ENCODE data around the gene NTSR1. TPM values are rescaled to one million over a fixed set of nuclear protein-coding genes. Genes with fewer than 3 reads are reported as not detected.

Gene NTSR1
- total and polyA plus RNA-seq, 3 experiments from 2014 or later: not detected

DNA sequence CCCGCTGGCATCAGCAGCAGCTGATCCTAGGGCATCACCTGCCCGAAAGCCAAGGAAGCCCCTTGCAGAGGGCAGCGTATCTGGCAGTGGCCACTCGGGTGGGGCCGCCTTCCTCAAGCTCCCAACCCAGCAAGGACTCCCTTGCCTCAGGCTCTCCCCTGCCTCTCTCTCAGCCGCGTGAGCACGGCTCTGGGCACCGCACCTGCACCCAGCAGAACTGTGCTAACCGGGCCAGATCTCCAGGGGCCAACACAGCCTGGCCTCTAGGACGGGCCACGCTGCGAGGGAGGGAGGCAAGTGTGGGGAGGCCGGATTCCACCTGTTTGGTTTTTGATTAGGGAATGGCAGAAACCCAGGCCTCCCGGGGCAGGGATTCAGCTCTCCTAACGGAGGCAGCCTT is 75.9 kb downstream of the NTSR1 start:
- Histone ChIP-seq H3K4me1 (ENCODE audit: insufficient read depth, low read length) (no peaks in the 10 kb centered on the region), H3K9me3 (ENCODE audit: low read length) (no peaks in the 10 kb centered on the region), H3K27me3 (ENCODE audit: insufficient read depth, low read length, poor library complexity, severe bottlenecking) (no peaks in the 10 kb centered on the region), H3K36me3 (ENCODE audit: insufficient read depth, low read length) (no peaks in the 10 kb centered on the region), H3K4me3 (ENCODE audit: low read length) (no peak overlapping the region), H3K27ac (ENCODE audit: low read depth, low read length) (no peak overlapping the region)
- Mint-ChIP-seq H3K9me3 (peaks cover 0 to 1% (median 0%) of the 10 kb centered on the region in 5 donors), H3K4me1 (no peaks in the 10 kb centered on the region), H3K27me3 (no peaks in the 10 kb centered on the region), H3K27ac (no peak overlapping the region), H3K4me3 (no peak overlapping the region), H3K36me3 (no peaks in the 10 kb centered on the region)
- ChIA-PET CTCF (interaction anchor here (0.6 kb wide), 1 partner anchor 117 kb away, joined by 3 read pairs; no protein-coding TSS in a partner anchor), POLR2A (no interaction called here)
- DNase-seq: no peak

DNA sequence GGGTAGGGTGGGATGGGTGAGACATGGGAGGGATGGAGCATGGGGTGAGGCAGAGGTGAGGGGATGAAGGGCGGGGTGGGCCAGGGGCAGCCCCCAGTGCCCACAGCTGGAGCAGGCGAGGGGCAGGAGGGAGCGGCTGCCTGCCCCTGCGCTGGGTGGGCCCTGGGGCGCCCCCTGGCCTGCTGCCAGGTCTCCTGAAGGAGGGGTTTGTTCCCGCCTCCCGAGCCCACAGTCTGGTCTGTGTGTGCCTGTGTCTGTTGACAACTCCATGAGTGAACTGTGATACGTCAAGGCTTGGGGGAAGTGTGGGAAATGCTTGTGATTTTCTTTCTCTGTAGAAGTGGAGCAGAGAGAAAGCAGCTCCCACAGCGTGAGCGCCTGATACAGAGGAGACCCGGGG is 76.8 kb downstream of the NTSR1 start:
- Histone ChIP-seq H3K9me3 (ENCODE audit: low read length) (no peaks in the 10 kb centered on the region), H3K36me3 (ENCODE audit: insufficient read depth, low read length) (no peaks in the 10 kb centered on the region), H3K27me3 (ENCODE audit: insufficient read depth, low read length, poor library complexity, severe bottlenecking) (no peaks in the 10 kb centered on the region), H3K4me1 (ENCODE audit: insufficient read depth, low read length) (no peaks in the 10 kb centered on the region), H3K4me3 (ENCODE audit: low read length) (no peak overlapping the region), H3K27ac (ENCODE audit: low read depth, low read length) (no peak overlapping the region)
- ChIA-PET CTCF (interaction anchor here (1.5 kb wide), 1 partner anchor 23 kb away, joined by 6 read pairs; no protein-coding TSS in a partner anchor), POLR2A (no interaction called here)
- no peaks in the 10 kb centered on the region for H3K4me1 Mint-ChIP-seq
- H3K27ac Mint-ChIP-seq: no peak overlapping the region
- no peaks in the 10 kb centered on the region for H3K36me3 Mint-ChIP-seq
- H3K27me3 Mint-ChIP-seq: no peaks in the 10 kb centered on the region
- H3K4me3 Mint-ChIP-seq: no peak overlapping the region
- no peak for DNase-seq
- peaks cover 0 to 1% (median 0%) of the 10 kb centered on the region in 5 donors for H3K9me3 Mint-ChIP-seq

DNA sequence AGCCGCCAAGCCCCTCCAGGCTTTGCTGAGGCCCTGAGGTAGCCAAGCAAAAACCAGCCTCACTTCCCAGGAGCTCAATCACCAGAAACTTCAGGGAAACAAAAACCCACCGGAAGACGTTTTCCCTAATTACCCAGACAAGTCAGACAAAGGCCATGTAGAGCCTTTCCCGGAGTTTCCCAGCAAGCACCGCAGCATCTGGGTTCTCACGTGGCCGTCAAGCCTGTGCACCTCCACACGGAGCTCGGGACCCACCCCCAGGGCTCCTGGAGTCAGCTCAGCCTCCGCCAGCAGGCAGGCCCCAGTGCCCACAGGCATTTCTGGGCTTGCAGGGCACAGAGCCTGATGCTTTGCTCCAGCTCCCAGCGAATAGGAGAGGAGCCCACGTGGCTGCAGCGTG is 77.5 kb downstream of the NTSR1 start:
- Mint-ChIP-seq H3K4me1 (peaks cover 0 to under 1% (median under 1%) of the 10 kb centered on the region in 3 donors), H3K27me3 (no peaks in the 10 kb centered on the region), H3K4me3 (no peak overlapping the region), H3K27ac (no peak overlapping the region), H3K9me3 (peaks cover 0 to 1% (median 0%) of the 10 kb centered on the region in 5 donors), H3K36me3 (no peaks in the 10 kb centered on the region)
- H3K27ac ChIP-seq (ENCODE audit: low read depth, low read length): no peak overlapping the region
- CTCF ChIA-PET: interaction anchor here (1.5 kb wide), 1 partner anchor 22 kb away, joined by 6 read pairs; no protein-coding TSS in a partner anchor
- no peaks in the 10 kb centered on the region for H3K9me3 ChIP-seq (ENCODE audit: low read length)
- DNase-seq: no peak
- no peaks in the 10 kb centered on the region for H3K36me3 ChIP-seq (ENCODE audit: insufficient read depth, low read length)
- POLR2A ChIA-PET: no interaction called here
- peaks cover under 1% of the 10 kb centered on the region for H3K4me1 ChIP-seq (ENCODE audit: insufficient read depth, low read length)
- H3K4me3 ChIP-seq (ENCODE audit: low read length): no peak overlapping the region
- H3K27me3 ChIP-seq (ENCODE audit: insufficient read depth, low read length, poor library complexity, severe bottlenecking): no peaks in the 10 kb centered on the region

DNA sequence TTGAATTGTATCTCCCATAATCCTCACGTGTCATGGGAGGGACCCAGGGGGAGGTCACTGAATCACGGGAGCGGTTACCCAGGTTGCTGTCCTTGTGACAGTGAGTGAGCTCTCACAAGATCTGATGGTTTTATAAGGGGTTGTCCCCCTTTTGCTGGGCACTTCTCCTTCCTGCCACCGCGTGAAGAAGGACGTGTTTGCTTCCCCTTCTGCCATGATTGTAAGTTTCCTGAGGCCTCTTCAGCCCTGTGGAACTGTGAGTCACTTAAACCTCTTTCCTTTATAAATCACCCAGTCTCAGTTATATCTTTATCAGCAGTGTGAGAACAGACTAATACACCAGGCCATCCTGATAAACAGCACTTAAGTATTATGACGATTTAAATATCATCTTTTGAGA is 78.7 kb downstream of the NTSR1 start:
- Histone ChIP-seq H3K9me3 (ENCODE audit: low read length) (no peaks in the 10 kb centered on the region), H3K36me3 (ENCODE audit: insufficient read depth, low read length) (no peaks in the 10 kb centered on the region), H3K4me3 (ENCODE audit: low read length) (no peak overlapping the region), H3K27me3 (ENCODE audit: insufficient read depth, low read length, poor library complexity, severe bottlenecking) (no peaks in the 10 kb centered on the region), H3K27ac (ENCODE audit: low read depth, low read length) (no peak overlapping the region), H3K4me1 (ENCODE audit: insufficient read depth, low read length) (peaks cover 3% of the 10 kb centered on the region)
- peaks cover 0 to 1% (median 0%) of the 10 kb centered on the region in 5 donors for H3K9me3 Mint-ChIP-seq
- no peak for DNase-seq
- no peaks in the 10 kb centered on the region for H3K27me3 Mint-ChIP-seq
- no peaks in the 10 kb centered on the region for H3K36me3 Mint-ChIP-seq
- H3K4me1 Mint-ChIP-seq: peaks cover 6 to 11% (median 6%) of the 10 kb centered on the region in 3 donors
- H3K27ac Mint-ChIP-seq: peak overlapping the region in 1 of 8 donors; percentile 24
- CTCF ChIA-PET: interaction anchor here (2.1 kb wide), 1 partner anchor 21 kb away, joined by 11 read pairs; no protein-coding TSS in a partner anchor
- H3K4me3 Mint-ChIP-seq: no peak overlapping the region
- POLR2A ChIA-PET: no interaction called here

DNA sequence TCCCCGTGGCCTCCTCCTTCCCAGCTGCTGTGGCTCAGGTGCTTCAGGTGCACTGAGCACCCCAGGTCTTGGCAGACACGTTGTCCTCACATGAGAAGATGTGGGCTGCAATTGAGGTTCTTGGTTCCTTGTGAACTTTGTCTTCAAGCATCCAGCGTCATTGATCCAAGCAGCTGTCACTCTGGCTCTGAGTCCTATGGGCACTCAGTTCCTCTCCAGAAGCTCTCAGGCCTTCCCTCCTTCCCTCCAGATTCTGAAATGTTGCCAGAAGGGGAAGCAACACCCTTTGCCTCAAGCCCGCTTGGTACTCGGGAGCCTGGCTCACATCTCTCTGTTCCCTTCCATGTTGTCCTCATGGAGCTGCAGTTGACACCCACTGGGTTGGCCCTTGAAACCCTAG is 79.2 kb downstream of the NTSR1 start:
- Histone ChIP-seq H3K36me3 (ENCODE audit: insufficient read depth, low read length) (no peaks in the 10 kb centered on the region), H3K27ac (ENCODE audit: low read depth, low read length) (no peak overlapping the region), H3K4me1 (ENCODE audit: insufficient read depth, low read length) (peaks cover 3% of the 10 kb centered on the region), H3K4me3 (ENCODE audit: low read length) (no peak overlapping the region), H3K9me3 (ENCODE audit: low read length) (no peaks in the 10 kb centered on the region), H3K27me3 (ENCODE audit: insufficient read depth, low read length, poor library complexity, severe bottlenecking) (no peaks in the 10 kb centered on the region)
- ChIA-PET CTCF (interaction anchor here (1.1 to 2.1 kb wide), 3 partner anchors 20 to 84 kb away, joined by 3 to 11 read pairs (median 4); no protein-coding TSS in a partner anchor), POLR2A (no interaction called here)
- Mint-ChIP-seq H3K27ac (peak overlapping the region in 1 of 8 donors; percentile 27), H3K27me3 (no peaks in the 10 kb centered on the region), H3K9me3 (no peaks in the 10 kb centered on the region), H3K4me3 (no peak overlapping the region), H3K4me1 (peaks cover 6 to 17% (median 7%) of the 10 kb centered on the region in 3 donors), H3K36me3 (no peaks in the 10 kb centered on the region)
- DNase-seq: no peak

DNA sequence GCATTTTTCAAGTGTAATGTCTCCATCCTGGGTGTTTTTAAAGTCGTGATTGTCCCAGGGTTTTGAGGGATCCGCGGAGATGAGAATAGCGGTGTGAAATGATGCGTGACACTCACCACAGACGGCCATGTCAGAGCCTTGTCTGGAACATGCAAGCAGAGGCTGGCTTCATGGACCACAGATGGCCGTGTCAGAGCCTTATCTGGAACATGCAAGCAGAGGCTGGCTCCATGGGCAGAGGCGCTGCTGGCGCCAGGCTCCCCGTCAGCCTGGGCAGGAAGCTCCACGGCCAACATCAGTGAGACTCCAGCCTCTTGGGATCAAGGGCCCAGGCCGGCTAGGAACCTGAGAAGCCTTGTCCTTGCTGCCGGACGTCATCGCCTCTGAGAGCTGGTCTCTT is 80.0 kb downstream of the NTSR1 start:
- Mint-ChIP-seq H3K36me3 (no peaks in the 10 kb centered on the region), H3K9me3 (no peaks in the 10 kb centered on the region), H3K27ac (no peak overlapping the region), H3K4me1 (peaks cover 11 to 24% (median 12%) of the 10 kb centered on the region in 3 donors), H3K4me3 (no peak overlapping the region), H3K27me3 (no peaks in the 10 kb centered on the region)
- ChIA-PET CTCF (interaction anchor here (1.1 to 2.1 kb wide), 3 partner anchors 19 to 84 kb away, joined by 3 to 11 read pairs (median 4); no protein-coding TSS in a partner anchor), POLR2A (interaction anchor here (0.6 kb wide), 1 partner anchor 8 kb away, joined by 3 read pairs; the partner anchor contains the start of gene MRGBP)
- Histone ChIP-seq H3K27ac (ENCODE audit: low read depth, low read length) (no peak overlapping the region), H3K4me1 (ENCODE audit: insufficient read depth, low read length) (peaks cover 10% of the 10 kb centered on the region), H3K36me3 (ENCODE audit: insufficient read depth, low read length) (no peaks in the 10 kb centered on the region), H3K4me3 (ENCODE audit: low read length) (no peak overlapping the region), H3K9me3 (ENCODE audit: low read length) (no peaks in the 10 kb centered on the region), H3K27me3 (ENCODE audit: insufficient read depth, low read length, poor library complexity, severe bottlenecking) (no peaks in the 10 kb centered on the region)
- DNase-seq: no peak

DNA sequence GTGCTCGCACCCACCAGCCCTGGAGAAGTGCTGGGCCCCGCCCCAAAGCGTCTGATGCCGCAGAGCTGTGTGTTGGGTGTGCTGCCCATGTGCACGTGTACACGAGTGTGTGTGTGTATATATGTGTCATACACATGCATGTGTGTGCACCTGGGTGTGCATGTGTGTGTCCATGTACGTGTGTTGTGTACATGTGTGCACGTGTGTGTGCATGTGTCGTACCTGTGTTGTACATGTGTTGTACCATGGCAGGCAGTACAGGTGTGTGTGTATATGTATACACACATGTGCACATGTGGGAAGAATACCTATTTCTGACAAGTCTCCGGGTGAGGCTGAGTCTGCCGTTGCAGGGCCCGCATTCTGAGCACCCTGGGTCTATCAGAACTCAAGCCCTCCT is 81.4 kb downstream of the NTSR1 start:
- ChIA-PET CTCF (interaction anchor here (0.8 to 1.0 kb wide), 2 partner anchors 18 to 124 kb away, joined by 3 to 4 read pairs; no protein-coding TSS in a partner anchor), POLR2A (interaction anchor here (0.7 kb wide), 1 partner anchor 15 kb away, joined by 5 read pairs; no protein-coding TSS in a partner anchor)
- H3K4me1 Mint-ChIP-seq: peaks cover 14 to 35% (median 17%) of the 10 kb centered on the region in 3 donors

DNA sequence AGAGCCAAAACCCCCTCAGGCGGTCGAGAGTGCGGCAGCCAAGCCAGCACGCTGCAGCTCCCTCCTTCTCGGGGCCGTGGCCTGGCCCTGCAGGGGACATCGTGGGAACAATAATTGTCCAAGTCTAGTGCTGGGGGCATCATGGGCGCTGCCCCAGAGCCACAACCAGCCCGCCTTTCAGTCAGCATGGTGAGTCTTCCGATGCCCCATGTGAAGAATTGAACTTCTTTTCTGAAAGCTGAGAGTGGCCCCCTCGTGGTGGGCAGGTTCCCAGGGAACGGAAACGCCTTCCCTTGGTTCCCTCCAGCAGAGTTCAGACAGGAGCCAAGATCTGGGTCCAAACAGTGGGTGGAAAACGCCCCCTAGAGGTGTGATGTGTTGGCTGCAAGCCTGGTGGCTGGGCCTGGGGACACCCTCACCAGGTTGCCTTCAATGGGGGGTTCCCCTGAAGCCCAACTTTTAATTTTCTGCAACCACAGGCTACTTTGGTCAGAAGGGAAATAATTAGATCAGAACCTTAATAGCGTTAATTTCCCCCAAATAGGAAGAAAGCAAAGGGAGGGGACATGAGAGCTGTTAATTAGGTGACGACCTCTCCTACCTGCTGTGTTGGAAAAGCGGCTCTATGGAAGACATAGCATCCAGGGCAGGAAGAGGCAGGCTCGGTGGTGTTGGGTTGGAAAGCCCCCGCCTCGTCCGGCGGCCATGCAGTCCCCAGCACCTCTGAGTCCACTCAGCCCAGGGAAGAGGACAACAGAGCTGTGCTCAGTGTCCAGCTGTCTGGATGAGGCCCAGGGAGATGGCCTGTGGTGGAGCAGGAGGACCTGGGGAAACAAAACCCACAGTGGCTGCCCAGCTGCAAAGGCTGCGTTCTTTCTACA is 82.9 kb downstream of the NTSR1 start:
- ChIA-PET POLR2A (interaction anchor here (1.9 kb wide), 1 partner anchor 51 kb away, joined by 7 read pairs; no protein-coding TSS in a partner anchor), CTCF (interaction anchor here (0.6 to 2.5 kb wide), 18 partner anchors 11 to 292 kb away, joined by 3 to 20 read pairs (median 4); no protein-coding TSS in a partner anchor)
- Histone ChIP-seq H3K4me1 (ENCODE audit: insufficient read depth, low read length) (peaks cover 14% of the 10 kb centered on the region), H3K9me3 (ENCODE audit: low read length) (no peaks in the 10 kb centered on the region), H3K4me3 (ENCODE audit: low read length) (no peak overlapping the region), H3K27ac (ENCODE audit: low read depth, low read length) (no peak overlapping the region), H3K36me3 (ENCODE audit: insufficient read depth, low read length) (no peaks in the 10 kb centered on the region), H3K27me3 (ENCODE audit: insufficient read depth, low read length, poor library complexity, severe bottlenecking) (no peaks in the 10 kb centered on the region)
- Mint-ChIP-seq H3K27me3 (no peaks in the 10 kb centered on the region), H3K36me3 (peaks cover 0 to 2% (median 0%) of the 10 kb centered on the region in 3 donors), H3K4me1 (peaks cover 19 to 40% (median 20%) of the 10 kb centered on the region in 3 donors), H3K9me3 (no peaks in the 10 kb centered on the region), H3K27ac (peak overlapping the region in 7 of 8 donors; percentile 40 to 98 (median 87)), H3K4me3 (peak overlapping the region in 6 of 7 donors; percentile 52 to 81 (median 66))
- peak in 4 of 5 donors; percentile 56 to 78 (median 64) for DNase-seq

More for the DNA sequence above, 81.4 kb downstream of the NTSR1 start:
- no peak overlapping the region for H3K27ac ChIP-seq (ENCODE audit: low read depth, low read length)
- no peak overlapping the region for H3K4me3 ChIP-seq (ENCODE audit: low read length)
- H3K27me3 Mint-ChIP-seq: no peaks in the 10 kb centered on the region
- no peak for DNase-seq
- H3K4me3 Mint-ChIP-seq: no peak overlapping the region
- no peak overlapping the region for H3K27ac Mint-ChIP-seq
- no peaks in the 10 kb centered on the region for H3K36me3 ChIP-seq (ENCODE audit: insufficient read depth, low read length)
- H3K27me3 ChIP-seq (ENCODE audit: insufficient read depth, low read length, poor library complexity, severe bottlenecking): no peaks in the 10 kb centered on the region
- H3K9me3 ChIP-seq (ENCODE audit: low read length): no peaks in the 10 kb centered on the region
- H3K36me3 Mint-ChIP-seq: no peaks in the 10 kb centered on the region
- H3K9me3 Mint-ChIP-seq: no peaks in the 10 kb centered on the region
- peaks cover 14% of the 10 kb centered on the region for H3K4me1 ChIP-seq (ENCODE audit: insufficient read depth, low read length)
